NT2/D1 (cell line): ENCODE measurements around the gene NTSR2.

ENCODE experiments used
- SUZ12 ChIP-seq: IDR thresholded peaks from 2 replicates; pipeline ENCODE4 v1.6.1; 2011; ENCODE audit not compliant: insufficient read length, insufficient read depth; ENCODE audit errors: extremely low read depth
- YY1 ChIP-seq: IDR thresholded peaks from 2 replicates; pipeline ENCODE4 v1.6.1; 2011; ENCODE audit not compliant: insufficient read length, insufficient read depth
- ZNF274 ChIP-seq: IDR thresholded peaks from 2 replicates; pipeline ENCODE4 v1.6.1; 2011; ENCODE audit warnings: mild to moderate bottlenecking, low read depth, low read length

GRCh38 chr2:11712866-11713265, 42.9 kb upstream of the NTSR2 start:
- TF ChIP-seq SUZ12 (no peak), YY1 (no peak), ZNF274 (no peak)
